ENCODE measurements around the gene PSEN2.

DNA sequence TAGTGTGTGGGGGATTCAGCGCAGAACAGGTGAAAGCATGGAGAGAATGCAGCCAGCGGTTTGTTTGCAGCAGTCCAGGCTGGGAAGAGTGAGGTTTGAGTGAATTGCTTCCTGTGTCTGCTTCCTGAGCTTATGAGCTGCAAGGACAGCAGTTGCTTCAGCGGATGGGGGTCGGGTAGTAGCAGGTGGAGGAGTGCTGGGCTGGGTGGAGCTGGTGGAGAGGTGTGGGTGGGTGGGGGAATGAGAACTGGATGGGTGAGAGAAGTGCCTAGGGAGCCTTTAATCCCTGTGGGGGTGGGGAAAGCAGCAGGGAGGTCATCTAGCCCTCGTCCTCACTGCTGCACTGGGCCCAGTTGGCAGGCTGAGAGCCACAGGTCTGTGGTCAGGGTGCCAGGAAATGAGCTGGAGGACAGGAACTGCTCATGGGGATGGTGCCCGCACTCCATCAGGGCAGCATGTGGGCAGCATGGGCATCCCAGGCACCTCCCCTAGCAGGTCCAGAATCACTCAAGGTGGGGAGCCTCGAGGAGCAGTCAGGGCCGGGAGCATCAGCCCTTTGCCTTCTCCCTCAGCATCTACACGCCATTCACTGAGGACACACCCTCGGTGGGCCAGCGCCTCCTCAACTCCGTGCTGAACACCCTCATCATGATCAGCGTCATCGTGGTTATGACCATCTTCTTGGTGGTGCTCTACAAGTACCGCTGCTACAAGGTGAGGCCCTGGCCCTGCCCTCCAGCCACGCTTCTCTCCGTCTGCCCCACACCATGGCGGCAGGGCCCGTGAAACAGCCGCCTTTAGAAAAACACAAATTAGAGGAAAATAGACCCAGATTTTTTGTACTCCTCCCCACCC is 14.8 kb downstream of the PSEN2 start:
- TF ChIP-seq POLR2AphosphoS5 (IDR thresholded peaks at IDR 0.05) (no peak), POLR2A (IDR thresholded peaks at IDR 0.05) (no peak)
- TF ChIP-seq, protein P1, sequence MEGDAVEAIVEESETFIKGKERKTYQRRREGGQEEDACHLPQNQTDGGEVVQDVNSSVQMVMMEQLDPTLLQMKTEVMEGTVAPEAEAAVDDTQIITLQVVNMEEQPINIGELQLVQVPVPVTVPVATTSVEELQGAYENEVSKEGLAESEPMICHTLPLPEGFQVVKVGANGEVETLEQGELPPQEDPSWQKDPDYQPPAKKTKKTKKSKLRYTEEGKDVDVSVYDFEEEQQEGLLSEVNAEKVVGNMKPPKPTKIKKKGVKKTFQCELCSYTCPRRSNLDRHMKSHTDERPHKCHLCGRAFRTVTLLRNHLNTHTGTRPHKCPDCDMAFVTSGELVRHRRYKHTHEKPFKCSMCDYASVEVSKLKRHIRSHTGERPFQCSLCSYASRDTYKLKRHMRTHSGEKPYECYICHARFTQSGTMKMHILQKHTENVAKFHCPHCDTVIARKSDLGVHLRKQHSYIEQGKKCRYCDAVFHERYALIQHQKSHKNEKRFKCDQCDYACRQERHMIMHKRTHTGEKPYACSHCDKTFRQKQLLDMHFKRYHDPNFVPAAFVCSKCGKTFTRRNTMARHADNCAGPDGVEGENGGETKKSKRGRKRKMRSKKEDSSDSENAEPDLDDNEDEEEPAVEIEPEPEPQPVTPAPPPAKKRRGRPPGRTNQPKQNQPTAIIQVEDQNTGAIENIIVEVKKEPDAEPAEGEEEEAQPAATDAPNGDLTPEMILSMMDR (IDR thresholded peaks at IDR 0.05), result no peak

Data from suprapubic skin (tissue), 4 donors.